DND-41 (cell line): ENCODE results near the gene AP1G2.

ENCODE experiments used
- EZH2 ChIP-seq: IDR thresholded peaks from 3 replicates; pipeline ENCODE4 v1.6.1; 2012; ENCODE audit warnings: borderline replicate concordance, low read depth, mild to moderate bottlenecking, moderate library complexity, low read length, inconsistent platforms; ENCODE audit not compliant: severe bottlenecking
- TF ChIP-seq, protein P1 (sequence below): IDR thresholded peaks from 2 replicates; pipeline ENCODE4 v1.5.1; 2012; ENCODE audit warnings: borderline replicate concordance, low read length, moderate library complexity, mild to moderate bottlenecking; ENCODE audit not compliant: poor library complexity, severe bottlenecking; ENCODE audit errors: extremely low read depth

DNA sequence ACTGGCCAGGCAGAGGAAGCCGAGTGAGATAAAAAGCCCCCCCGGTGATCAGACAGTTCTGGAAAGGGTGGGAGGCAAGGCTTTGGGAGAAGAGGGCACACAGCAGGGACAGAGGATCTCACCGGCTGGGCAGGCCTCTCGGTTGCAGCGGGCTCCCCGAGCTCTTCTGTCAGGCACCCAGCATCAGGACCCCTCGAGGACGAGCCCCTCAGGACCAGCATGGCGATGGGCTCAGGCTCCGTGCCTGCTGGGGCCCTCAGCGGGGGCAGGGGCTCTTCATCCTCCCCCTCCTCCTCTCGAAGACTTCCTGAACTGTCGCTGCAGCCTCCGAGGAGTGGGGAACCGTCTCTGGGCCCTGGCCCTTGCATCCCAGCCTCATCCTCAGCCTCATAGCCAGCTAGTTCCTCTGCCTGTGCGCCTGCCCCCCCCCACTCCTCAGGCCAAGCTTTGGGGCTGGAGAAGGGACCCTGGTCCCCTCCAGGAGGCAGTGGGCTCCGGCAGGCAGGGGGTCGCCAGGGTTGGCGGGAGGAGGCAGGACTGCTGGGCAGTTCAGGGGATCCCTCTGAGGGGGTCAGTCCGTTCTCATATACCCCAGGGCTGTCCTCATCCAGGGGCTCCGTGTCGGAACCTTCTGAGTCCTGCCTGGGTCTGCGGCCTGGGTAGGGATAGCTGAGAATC, 3.4 kb upstream of the AP1G2 start:
- TF ChIP-seq, protein P1, sequence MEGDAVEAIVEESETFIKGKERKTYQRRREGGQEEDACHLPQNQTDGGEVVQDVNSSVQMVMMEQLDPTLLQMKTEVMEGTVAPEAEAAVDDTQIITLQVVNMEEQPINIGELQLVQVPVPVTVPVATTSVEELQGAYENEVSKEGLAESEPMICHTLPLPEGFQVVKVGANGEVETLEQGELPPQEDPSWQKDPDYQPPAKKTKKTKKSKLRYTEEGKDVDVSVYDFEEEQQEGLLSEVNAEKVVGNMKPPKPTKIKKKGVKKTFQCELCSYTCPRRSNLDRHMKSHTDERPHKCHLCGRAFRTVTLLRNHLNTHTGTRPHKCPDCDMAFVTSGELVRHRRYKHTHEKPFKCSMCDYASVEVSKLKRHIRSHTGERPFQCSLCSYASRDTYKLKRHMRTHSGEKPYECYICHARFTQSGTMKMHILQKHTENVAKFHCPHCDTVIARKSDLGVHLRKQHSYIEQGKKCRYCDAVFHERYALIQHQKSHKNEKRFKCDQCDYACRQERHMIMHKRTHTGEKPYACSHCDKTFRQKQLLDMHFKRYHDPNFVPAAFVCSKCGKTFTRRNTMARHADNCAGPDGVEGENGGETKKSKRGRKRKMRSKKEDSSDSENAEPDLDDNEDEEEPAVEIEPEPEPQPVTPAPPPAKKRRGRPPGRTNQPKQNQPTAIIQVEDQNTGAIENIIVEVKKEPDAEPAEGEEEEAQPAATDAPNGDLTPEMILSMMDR: no peak
- TF ChIP-seq EZH2: no peak
